Caco-2 (cell line): ENCODE data around the gene MMP23B. TPM values are rescaled to one million over a fixed set of nuclear protein-coding genes. Genes with fewer than 3 reads are reported as not detected.
"Not testable (repeated sequence)": the region's sequence is repeated elsewhere in the genome, so short reads cannot be mapped to it uniquely, and the experiment has no call there.

Experiments used
- BruUV-seq: library from RNA; stranded (reverse); fragments of 400-500 nt; replicated peaks from 2 replicates; lab custom pipeline; 2021; lab: Mats Ljungman, UMichigan
- CTCF ChIA-PET: fragments of 300-600 bp; sonication (Branson Sonifier 250); formaldehyde crosslinking; loops from one replicate; lab custom pipeline; 2022; ENCODE audit warnings: antibody characterized with exemption; lab: Charles Lee
- POLR2A ChIA-PET: fragments of 300-600 bp; sonication (Branson Sonifier 250); formaldehyde crosslinking; loops from one replicate; lab custom pipeline; 2022; ENCODE audit warnings: antibody characterized with exemption; lab: Charles Lee
- DNase-seq, 2 experiments: peaks; one replicate each; pipeline versions ENCODE4 v3.0.0 to v3.0.0-alpha.2; 2020 to 2022
- H3K27me3 ChIP-seq: replicated peaks from 2 replicates; pipeline ENCODE4 v1.6.0; 2011; ENCODE audit warnings: low read length; ENCODE audit not compliant: control insufficient read depth, insufficient read depth
- H3K36me3 ChIP-seq: 2 replicates; pipeline ENCODE4 v1.5.1; 2011; ENCODE audit warnings: low read length; ENCODE audit not compliant: control insufficient read depth, insufficient read depth
- H3K4me1 ChIP-seq: fragments of 250-450 bp; sonication (Bioruptor Pico); 2 replicates; pipeline ENCODE4 v1.5.1; 2020; ENCODE audit warnings: mild to moderate bottlenecking
- H3K4me3 ChIP-seq: 2 replicates; pipeline ENCODE4 v1.5.1; 2011; ENCODE audit warnings: low read depth, mild to moderate bottlenecking, control low read depth, low read length
- H3K9me3 ChIP-seq: fragments of 250-450 bp; sonication (Bioruptor Pico); 2 replicates; pipeline ENCODE4 v1.5.1; 2020; ENCODE audit warnings: mild to moderate bottlenecking, moderate library complexity
- H3K27ac Mint-ChIP-seq: one replicate; pipeline ENCODE4 v1.8.0; 2022; ENCODE audit warnings: mixed read lengths; ENCODE audit not compliant: unreplicated experiment
- H3K27me3 Mint-ChIP-seq: one replicate; pipeline ENCODE4 v1.8.0; 2022; ENCODE audit warnings: mixed read lengths; ENCODE audit not compliant: insufficient read depth, unreplicated experiment
- H3K36me3 Mint-ChIP-seq: one replicate; pipeline ENCODE4 v1.8.0; 2022; ENCODE audit warnings: mild to moderate bottlenecking, mixed read lengths; ENCODE audit not compliant: insufficient read depth, unreplicated experiment
- H3K4me1 Mint-ChIP-seq: one replicate; pipeline ENCODE4 v1.8.0; 2022; ENCODE audit warnings: low read depth, mixed read lengths; ENCODE audit not compliant: unreplicated experiment
- H3K4me3 Mint-ChIP-seq: one replicate; pipeline ENCODE4 v1.8.0; 2022; ENCODE audit warnings: mild to moderate bottlenecking, moderate library complexity, mixed read lengths; ENCODE audit not compliant: unreplicated experiment
- H3K9me3 Mint-ChIP-seq: one replicate; pipeline ENCODE4 v1.8.0; 2022; ENCODE audit warnings: mixed read lengths; ENCODE audit not compliant: unreplicated experiment
- intact Hi-C: fragments of 100-400 bp; cut with micrococcal nuclease; formaldehyde crosslinking; loops from one replicate; pipeline ENCODE4 v1.10.0; 2022; ENCODE audit not compliant: unreplicated experiment
- total RNA-seq: library from RNA; stranded (reverse); gene quantifications from 2 replicates; pipeline ENCODE4 v1.2.3, GENCODE V29; 2022

The MMP23B gene
- total RNA-seq, 1 experiment from 2014 or later, result 6.0 TPM

GRCh38 chr1:1634613-1635012 lies 2.6 kb downstream of the MMP23B start:
- intact Hi-C loops, BruUV-seq, H3K4me3 Mint-ChIP-seq, H3K27me3 ChIP-seq, CTCF ChIA-PET, H3K36me3 ChIP-seq, H3K4me1 Mint-ChIP-seq, H3K9me3 ChIP-seq, H3K9me3 Mint-ChIP-seq, H3K4me1 ChIP-seq, H3K27ac Mint-ChIP-seq, POLR2A ChIA-PET, DNase-seq, H3K4me3 ChIP-seq, H3K36me3 Mint-ChIP-seq, H3K27me3 Mint-ChIP-seq: not testable (repeated sequence)

- H3K4me3 Mint-ChIP-seq, intact Hi-C loops, BruUV-seq, H3K27me3 ChIP-seq, DNase-seq, H3K4me1 Mint-ChIP-seq, H3K4me1 ChIP-seq, POLR2A ChIA-PET, H3K36me3 Mint-ChIP-seq, H3K27me3 Mint-ChIP-seq, H3K9me3 ChIP-seq, CTCF ChIA-PET, H3K27ac Mint-ChIP-seq, H3K4me3 ChIP-seq, H3K9me3 Mint-ChIP-seq, H3K36me3 ChIP-seq: not testable (repeated sequence)
These were observed 4.9 kb downstream of the MMP23B start for GRCh38 chr1:1636621-1637478.

- POLR2A ChIA-PET, H3K9me3 Mint-ChIP-seq, H3K36me3 ChIP-seq, H3K4me3 Mint-ChIP-seq, H3K4me3 ChIP-seq, H3K4me1 Mint-ChIP-seq, H3K9me3 ChIP-seq, H3K27me3 Mint-ChIP-seq, H3K4me1 ChIP-seq, intact Hi-C loops, H3K27ac Mint-ChIP-seq, DNase-seq, BruUV-seq, H3K36me3 Mint-ChIP-seq, CTCF ChIA-PET, H3K27me3 ChIP-seq: not testable (repeated sequence)
These were observed 5.5 kb downstream of the MMP23B start for GRCh38 chr1:1637479-1637875.

GRCh38 chr1:1638528-1638927 lies 6.6 kb downstream of the MMP23B start:
- H3K9me3 ChIP-seq, H3K4me3 Mint-ChIP-seq, H3K27me3 Mint-ChIP-seq, H3K27me3 ChIP-seq, H3K36me3 ChIP-seq, H3K4me3 ChIP-seq, DNase-seq, CTCF ChIA-PET, H3K9me3 Mint-ChIP-seq, BruUV-seq, H3K27ac Mint-ChIP-seq, H3K4me1 ChIP-seq, H3K36me3 Mint-ChIP-seq, intact Hi-C loops, POLR2A ChIA-PET, H3K4me1 Mint-ChIP-seq: not testable (repeated sequence)

- intact Hi-C loops, result not testable (repeated sequence)
These were observed 7.4 kb downstream of the MMP23B start for GRCh38 chr1:1639368-1639767.

GRCh38 chr1:1640081-1640480 lies 8.1 kb downstream of the MMP23B start:
- not testable (repeated sequence) for BruUV-seq

More at GRCh38 chr1:1639368-1639767, 7.4 kb downstream of the MMP23B start:
- H3K4me1 ChIP-seq, H3K27ac Mint-ChIP-seq, POLR2A ChIA-PET, H3K27me3 Mint-ChIP-seq, H3K4me1 Mint-ChIP-seq, H3K4me3 ChIP-seq, H3K27me3 ChIP-seq, H3K9me3 Mint-ChIP-seq, H3K36me3 Mint-ChIP-seq, H3K9me3 ChIP-seq, H3K4me3 Mint-ChIP-seq, CTCF ChIA-PET, DNase-seq, H3K36me3 ChIP-seq, BruUV-seq: not testable (repeated sequence)

More at GRCh38 chr1:1640081-1640480, 8.1 kb downstream of the MMP23B start:
- intact Hi-C loops, H3K27ac Mint-ChIP-seq, H3K27me3 Mint-ChIP-seq, DNase-seq, H3K27me3 ChIP-seq, POLR2A ChIA-PET, CTCF ChIA-PET, H3K36me3 ChIP-seq, H3K4me1 ChIP-seq, H3K36me3 Mint-ChIP-seq, H3K9me3 Mint-ChIP-seq, H3K4me1 Mint-ChIP-seq, H3K4me3 ChIP-seq, H3K9me3 ChIP-seq, H3K4me3 Mint-ChIP-seq: not testable (repeated sequence)
